GM21717 (cell line): Measurements from ENCODE around the gene MAML1.
"Not testable (repeated sequence)": the region's sequence is repeated elsewhere in the genome, so short reads cannot be mapped to it uniquely, and the experiment has no call there.

ENCODE experiments used
- ATAC-seq: cut with Tn5 transposase; IDR thresholded peaks from one replicate; pipeline ENCODE4 v1.9.1; 2021; ENCODE audit warnings: mild to moderate bottlenecking, moderate library complexity; ENCODE audit not compliant: unreplicated experiment

MAML1 gene

DNA sequence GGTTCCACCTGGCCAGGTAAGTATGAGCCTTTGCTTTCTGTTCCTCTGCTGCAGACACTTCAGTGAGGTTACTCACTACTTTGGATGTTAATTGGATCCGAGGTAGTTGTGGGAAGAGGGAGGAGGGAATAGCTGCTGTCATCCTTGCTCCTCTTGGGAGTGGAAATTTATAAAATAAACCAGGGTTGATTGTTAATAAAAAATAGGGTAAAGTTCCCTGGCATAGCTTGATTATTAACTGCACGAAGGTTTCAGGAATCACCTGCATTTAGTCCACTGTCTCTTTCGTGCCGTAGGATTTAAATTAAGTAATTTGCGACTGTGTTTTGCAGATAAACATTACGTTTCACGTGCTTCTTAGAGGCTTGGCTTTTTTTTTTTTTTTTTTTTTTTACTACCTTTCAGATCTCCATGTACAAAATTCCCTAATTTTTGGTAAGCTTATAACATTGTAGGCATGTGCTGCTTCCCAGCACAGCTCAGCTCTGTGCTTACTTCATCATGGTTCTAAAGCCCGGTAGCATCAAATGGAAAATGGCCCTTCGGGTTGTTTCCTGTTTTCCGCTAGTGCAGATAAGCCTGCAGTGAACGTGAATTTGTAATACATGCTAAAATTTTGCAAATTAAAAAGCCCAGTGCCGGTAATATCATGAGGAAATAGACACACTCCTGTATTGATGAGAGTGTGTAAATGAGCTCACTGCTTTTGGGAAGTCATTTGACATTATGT lies 34.3 kb downstream of the MAML1 start:
- ATAC-seq = no peak

DNA sequence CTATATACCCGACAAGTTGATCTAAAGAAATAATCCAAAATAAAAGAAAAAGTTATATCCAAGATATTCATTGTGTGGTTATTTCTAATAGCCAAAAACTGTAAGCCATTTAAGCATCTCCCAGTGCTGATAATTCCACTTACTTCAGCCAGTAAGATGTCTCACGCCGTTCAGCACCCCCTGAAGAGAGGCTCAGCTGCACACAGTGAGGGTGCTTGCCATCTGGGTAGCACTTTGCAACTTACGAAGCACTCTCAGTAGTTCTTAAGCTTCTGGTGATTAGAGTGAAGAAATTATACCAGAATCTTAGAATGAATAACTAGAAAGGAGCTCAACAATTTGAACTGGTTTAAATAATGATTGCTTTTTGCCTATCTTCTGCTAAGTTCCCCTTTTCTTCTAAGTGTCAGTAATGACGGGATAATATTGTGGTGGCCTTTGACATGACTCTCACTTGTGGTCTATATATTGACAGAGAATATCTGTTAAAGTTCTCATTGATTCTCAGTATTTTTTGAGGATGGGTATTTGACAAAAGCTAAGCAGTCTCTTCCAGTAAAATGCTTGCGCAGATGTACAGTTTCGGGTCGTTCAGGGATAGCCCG lies 35.0 kb downstream of the MAML1 start:
- ATAC-seq = no peak

GRCh38 chr5:179768326-179769085 lies 35.9 kb downstream of the MAML1 start:
- no peak for ATAC-seq

DNA sequence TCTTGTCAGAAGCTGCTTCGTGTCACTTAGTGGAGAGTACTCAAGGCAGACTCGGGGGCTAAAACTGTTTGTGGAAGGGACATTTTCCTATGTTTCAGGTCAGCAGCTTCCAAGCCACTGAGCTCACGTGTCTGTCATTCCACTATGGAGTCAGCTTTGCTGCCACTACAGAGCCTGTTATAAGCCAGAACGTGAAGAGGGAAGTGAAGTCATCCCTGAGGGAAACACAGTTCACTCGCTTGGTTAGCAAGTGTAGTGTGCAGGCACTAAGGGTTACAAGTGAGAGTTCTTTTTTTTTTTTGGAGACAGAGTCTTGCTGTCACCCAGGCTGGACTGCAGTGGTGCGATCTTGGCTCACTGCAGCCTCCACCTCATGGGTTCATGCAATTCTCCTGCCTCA lies 36.6 kb downstream of the MAML1 start:
- no peak for ATAC-seq

- ATAC-seq = no peak
These were observed 37.2 kb downstream of the MAML1 start for GRCh38 chr5:179769796-179770195.

- no peak for ATAC-seq
These were observed 38.8 kb downstream of the MAML1 start for GRCh38 chr5:179771311-179771895.

DNA sequence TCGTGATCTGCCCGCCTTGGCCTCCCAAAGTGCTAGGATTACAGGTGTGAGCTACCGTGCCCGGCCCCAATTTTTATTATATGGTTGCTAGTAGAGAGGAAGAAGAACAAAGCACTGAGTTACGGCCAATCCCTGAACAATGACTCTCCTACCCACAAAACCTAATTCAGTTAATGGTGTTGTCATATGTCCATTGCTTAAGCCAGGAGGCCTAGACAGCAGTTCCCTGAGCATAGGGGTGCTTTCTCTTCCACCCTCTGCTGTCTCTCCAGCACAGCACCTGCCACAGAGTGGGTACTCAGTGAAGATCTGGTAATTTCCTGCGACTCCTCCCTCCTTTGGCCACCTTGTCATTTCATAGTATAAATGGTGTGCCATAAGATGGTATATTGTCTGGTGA lies 39.7 kb downstream of the MAML1 start:
- ATAC-seq = no peak

DNA sequence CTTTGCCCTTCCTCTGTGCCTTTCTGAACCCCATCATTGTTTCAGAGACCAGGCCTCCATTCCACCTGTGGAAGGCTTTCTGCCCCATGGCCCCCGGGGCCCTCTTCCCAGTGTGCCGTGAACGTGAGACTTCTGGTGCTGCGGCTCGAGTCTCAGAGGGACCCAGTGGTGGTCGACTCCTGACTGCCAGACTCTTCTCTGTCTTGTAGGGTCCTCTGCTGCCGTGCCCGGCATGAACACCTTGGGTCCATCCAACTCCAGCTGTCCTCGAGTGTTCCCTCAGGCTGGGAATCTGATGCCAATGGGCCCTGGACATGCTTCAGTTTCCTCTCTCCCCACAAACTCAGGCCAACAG lies 41.0 kb downstream of the MAML1 start:
- ATAC-seq = no peak

- no peak for ATAC-seq
These were observed 41.8 kb downstream of the MAML1 start for GRCh38 chr5:179774442-179774841.

GRCh38 chr5:179776411-179776938 lies 43.9 kb downstream of the MAML1 start:
- no peak for ATAC-seq

DNA sequence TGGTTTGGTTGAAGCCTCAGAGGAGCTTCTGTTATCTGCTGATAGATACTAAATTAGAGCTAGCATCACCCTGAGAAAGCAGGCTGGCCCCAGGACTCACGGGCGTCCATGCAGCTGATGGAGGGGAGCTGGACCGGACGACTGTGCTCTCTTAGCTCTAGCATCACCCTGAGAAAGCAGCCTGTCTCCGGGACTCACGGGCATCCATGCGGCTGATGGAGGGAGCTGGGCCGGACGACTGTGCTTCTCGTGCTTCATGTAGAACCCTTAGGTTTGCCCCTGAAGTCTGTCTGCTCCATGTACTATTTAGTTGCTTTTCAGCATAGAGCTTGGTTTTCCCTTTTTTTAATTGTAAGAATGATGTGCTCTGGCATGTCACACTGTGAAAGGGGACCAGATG lies 44.8 kb downstream of the MAML1 start:
- no peak for ATAC-seq

DNA sequence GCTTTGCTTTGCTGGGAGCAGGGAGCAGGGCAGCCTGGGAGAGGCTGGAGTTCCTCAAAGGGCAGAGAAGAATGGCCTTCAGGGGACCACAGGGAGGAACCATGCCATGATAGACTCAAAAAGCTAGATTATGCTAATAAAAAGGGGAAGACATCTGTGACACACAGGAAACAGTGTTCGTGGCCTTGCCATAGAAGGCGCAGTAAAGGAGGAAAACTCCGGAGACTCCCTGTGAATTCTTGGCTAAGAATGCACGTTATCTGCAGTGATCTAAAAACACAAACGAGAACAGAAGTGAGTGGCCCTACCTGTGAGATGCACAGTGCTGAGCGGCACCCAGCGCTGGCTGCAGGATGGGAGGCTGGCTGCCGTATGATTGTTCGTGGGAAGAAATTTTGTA lies 45.3 kb downstream of the MAML1 start:
- ATAC-seq = no peak

- no peak for ATAC-seq
These were observed 46.0 kb downstream of the MAML1 start for GRCh38 chr5:179778591-179778990.

- ATAC-seq = no peak
These were observed 47.2 kb downstream of the MAML1 start for GRCh38 chr5:179779826-179780225.

DNA sequence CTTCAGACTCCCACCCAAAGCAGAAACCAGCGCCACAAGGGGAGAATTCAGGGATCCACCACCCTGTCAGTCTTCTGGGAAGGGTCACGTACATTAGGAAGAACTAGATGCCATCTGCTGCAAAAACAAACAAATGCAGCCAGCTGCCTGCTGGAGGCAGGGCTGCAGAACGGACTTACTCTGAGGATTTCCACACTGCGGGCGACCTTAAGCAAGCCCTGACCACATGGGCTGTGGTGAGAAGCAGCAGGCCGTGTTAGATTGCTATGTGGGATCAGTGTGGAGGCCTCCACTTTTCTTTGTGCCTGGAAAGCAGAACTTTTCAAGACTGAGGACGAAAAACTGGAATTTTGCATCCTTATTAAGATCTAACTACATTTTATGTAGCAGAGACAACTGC lies 47.7 kb downstream of the MAML1 start:
- no peak for ATAC-seq

GRCh38 chr5:179781846-179782245 lies 49.2 kb downstream of the MAML1 start:
- no peak for ATAC-seq

DNA sequence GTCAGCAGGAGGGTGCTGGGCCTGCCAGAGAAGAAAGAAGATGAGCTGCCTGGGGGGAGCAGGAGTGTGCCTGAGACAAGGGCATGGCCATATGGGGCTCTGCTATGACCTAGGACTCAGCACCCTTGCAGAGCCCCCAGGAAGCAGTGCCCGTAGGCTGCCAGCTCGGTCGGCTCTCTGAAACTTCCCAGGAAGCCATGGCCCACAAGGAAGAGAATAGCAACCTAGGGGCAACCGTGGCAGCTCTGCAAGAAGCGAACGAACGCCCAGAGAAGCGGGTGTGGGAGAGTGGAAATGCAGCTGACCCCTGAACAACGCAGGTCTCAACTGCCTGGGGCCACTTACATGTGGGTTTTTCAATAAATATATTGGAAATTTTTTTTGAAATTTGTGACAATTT lies 50.5 kb downstream of the MAML1 start:
- ATAC-seq = no peak

GRCh38 chr5:179786861-179787260 lies 54.2 kb downstream of the MAML1 start:
- ATAC-seq = no peak

DNA sequence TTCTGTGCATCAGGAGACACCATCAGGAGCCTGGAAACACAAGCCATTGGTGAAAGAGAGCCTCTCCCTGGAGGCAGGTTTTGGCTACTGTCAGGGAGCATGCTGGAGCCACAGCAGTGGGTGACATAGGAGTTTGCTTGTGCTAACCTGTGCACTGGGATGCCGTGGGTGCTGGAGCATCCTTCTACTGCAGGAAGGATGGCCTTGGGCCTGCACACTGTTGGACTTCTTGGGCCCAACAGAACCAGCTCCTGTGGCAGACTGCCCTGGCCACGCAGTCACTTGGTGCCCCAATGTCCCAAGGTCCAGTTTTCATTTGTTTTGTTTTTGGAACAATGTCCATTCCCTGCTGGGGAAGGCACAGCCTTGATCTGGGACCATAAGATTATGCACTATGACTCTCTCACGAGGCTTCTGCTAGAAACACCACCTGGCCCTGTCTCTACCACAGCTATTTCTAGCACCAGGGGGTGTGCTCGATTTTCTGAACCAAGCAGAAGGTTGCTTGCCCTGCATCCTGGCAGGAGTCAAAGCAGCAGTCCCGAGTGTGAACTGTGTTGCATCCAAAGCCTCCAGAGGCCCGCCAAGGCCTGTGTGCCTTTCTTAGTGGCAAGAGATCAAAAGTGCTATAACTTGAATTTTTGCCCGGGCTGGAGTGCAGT lies 55.7 kb downstream of the MAML1 start:
- no peak for ATAC-seq

GRCh38 chr5:179789278-179789677 lies 56.7 kb downstream of the MAML1 start:
- ATAC-seq = not testable (repeated sequence)
